NCI-H774 (cell line): ENCODE measurements around the gene OR51B2.
"Not testable (repeated sequence)": the region's sequence is repeated elsewhere in the genome, so short reads cannot be mapped to it uniquely, and the experiment has no call there.

Source experiments
- DNase-seq: peaks from one replicate; lab custom pipeline; 2025; lab: John Stamatoyannopoulos, UW

The OR51B2 gene, protein sequence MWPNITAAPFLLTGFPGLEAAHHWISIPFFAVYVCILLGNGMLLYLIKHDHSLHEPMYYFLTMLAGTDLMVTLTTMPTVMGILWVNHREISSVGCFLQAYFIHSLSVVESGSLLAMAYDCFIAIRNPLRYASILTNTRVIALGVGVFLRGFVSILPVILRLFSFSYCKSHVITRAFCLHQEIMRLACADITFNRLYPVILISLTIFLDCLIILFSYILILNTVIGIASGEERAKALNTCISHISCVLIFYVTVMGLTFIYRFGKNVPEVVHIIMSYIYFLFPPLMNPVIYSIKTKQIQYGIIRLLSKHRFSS

DNA sequence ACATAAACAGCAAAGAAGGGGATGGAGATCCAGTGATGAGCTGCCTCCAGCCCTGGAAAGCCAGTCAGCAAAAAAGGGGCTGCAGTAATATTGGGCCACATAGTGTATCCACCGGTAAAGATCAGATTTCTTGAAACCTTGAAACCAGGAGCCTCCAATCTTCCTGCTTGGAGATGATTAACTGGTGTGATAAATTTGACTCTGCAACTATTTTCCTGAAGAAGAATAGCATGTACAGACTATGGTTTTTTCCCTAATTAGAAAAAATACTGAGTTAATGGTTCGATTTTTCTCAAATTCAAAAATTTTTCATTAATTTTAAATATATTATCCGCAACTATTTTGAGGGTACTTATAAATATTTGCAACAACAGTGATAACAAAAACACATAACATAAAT, at the start of gene OR51B2:
Gene OR51B2 (minus strand): TSS at position 101 of the 400 bp plus-strand sequence. CDS start 0 bp downstream, at position 101.
- no peak for DNase-seq

DNA sequence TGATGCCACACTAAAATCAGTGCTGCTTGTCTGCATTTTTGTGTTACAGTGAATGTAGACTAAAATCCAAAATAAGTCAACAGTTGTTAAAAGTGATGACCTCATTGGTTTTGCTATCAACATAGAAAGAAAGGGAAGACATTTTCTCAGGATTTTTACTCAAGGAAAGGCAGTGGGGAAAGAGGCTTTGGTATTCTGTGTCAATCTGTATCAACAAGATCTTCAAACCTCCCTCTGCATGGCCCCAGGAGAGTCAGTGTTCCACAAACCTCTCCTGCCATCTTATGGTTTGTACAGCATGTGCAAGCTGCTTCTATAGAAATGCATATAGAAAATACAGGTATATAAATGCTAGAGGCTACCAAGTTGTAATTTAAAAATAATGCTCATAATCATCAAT, 45.7 kb upstream of the OR51B2 start:
- DNase-seq, result no peak

DNA sequence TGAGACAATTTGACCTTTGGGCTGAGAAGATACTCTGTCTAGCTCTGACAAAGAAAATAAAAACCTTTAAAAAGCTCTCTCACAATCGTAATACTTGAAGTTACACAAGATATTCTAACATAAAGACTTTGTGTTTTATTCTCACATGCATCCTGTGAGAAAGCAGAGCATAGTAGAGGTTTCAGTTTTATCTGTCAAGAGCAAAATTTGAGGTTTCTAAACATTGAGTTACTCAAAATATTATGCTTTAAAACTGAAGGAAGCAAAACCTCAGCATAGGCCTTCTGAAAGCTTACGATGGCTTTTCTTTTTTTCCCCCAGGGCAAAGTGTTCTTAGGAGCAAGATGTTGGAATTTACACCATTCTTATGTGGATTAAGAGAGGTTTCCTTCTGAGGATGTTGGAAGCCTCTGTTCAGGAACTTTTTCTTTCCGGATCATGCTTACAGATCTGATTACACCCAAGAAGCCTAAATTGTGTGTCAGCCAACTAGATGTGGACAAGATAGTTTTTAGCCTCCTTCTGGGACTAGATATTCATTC, 44.5 kb upstream of the OR51B2 start:
- no peak for DNase-seq

DNA sequence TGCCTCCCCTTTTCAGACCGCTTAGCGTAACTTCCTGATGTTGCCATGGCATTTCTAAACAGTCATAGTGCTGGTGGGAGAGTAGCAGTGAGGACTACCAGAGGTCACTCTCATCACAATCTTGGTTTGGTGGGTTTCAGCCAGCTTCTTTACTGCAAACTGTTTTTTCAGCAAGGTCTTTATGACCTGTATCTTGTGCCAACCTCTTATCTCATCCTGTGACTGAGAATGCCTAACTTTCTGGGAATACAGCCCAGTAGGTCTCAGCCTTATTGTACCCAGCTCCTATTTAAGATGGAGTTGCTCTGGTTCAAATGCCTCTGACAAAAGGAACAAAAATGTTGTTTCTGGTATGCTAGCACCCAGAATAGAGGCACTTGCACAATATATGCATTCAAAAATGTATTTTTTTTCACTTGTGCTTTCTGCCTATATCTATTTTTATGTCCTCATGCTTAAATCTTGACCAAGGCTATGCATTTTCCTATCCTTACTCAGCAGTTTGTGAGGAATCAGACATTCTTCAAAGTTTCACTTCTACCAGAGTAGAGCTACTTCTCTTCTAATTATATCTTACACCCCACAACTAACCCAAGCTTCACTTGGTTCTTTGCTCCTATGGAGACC, 43.5 kb upstream of the OR51B2 start:
- no peak for DNase-seq

- no peak for DNase-seq
Measured at GRCh38 chr11:5366856-5367255, 42.8 kb upstream of the OR51B2 start.

DNA sequence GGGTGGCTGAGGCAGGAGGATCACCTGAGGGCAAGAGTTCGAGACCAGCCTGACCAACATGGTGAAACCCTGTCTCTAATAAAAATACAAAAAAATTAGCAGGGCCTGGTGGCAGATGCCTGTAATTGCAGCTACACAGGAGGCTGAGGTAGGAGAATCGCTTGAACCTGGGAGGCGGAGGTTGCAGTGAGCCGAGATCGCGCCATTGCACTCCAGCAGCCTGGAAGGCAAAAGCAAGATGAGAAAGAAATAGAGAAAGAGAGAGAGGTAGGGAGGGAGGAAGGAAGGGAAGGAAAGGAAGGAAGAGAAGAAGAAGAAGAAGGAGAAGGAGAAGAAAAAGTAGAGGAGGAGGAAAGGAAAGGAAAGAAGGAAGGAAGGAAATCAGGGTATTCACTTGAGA, 42.3 kb upstream of the OR51B2 start:
- not testable (repeated sequence) for DNase-seq

- no peak for DNase-seq
Measured at GRCh38 chr11:5364214-5364613, 40.1 kb upstream of the OR51B2 start.

DNA sequence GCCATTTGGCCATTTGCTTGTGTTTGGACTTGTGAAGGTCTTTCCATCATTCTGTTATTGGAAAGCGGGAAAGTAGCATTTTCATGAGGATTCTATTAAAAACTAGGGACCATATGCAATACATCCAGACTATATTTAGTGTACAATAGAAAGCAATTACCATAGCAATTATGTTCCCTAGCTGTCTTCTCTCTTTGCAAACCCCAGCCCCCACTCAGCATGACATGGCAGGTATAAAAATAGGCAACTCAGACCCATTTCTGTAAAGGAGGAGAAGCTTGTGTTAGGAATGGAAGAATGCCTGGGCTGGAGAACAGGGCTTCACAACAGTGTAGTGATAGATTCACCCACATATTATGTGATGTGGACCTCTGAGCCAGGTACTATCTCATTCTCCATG, 39.6 kb upstream of the OR51B2 start:
- no peak for DNase-seq

GRCh38 chr11:5362017-5362625, 38.0 kb upstream of the OR51B2 start:
- DNase-seq, result no peak

- DNase-seq, result not testable (repeated sequence)
Measured at GRCh38 chr11:5356031-5356430, 31.9 kb upstream of the OR51B2 start.

- no peak for DNase-seq
Measured at GRCh38 chr11:5351208-5351607, 27.1 kb upstream of the OR51B2 start, which contains the start of gene OR51B6. OR51B6 (plus strand) TSS chr11:5351508; CDS start chr11:5351508, 0 bp downstream.

DNA sequence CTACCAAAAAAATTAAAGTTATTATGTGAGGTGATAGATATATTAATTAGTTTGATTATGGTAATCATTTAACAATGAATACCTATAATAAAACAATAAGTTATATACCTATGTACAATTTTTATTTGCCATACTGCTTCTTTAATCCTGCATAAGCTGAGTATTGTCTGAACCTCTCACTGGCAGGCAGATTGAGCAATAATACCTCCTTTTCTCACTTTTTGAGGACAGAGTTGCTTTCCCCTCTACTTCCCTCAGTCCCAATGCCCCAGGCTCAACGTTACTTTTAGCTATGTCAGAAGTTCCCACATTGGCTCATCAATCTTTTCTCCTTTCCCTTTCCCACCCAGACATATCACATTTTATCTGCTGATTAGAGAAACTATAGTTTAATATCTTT, 25.5 kb upstream of the OR51B2 start:
- no peak for DNase-seq

DNA sequence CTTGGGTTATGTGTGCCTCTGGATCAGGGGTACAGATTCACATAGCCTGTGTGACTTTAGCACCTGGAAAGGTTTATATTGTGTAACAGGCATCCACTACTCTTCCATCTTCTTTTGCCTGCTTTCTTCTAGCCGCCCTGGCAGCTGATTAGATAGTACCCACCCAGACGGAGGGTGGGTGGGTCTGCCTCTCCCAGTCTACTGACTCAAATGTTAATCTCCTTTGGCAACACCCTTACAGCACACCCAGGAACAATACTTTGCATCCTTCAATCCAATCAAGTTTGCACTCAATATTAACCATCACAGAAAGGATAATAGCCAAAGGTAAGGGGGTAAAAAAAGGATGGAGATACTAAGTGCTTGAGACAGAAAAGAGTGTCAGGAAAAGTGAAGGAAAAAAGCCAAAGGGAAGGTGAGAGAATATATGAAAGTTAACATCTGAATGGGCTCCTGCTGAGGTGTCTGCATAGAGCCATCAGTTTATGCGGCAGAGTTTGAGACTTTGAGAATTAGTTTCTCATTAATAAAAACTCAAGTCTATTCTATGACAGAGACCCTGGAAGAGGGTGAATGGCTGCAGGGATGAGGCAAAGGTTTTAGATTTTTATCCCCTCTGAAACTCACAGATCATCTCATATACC, 24.6 kb upstream of the OR51B2 start:
- DNase-seq, result no peak

- no peak for DNase-seq
Measured at GRCh38 chr11:5345831-5346230, 21.7 kb upstream of the OR51B2 start.

GRCh38 chr11:5343474-5344335, 19.6 kb upstream of the OR51B2 start, which contains the start of gene OR51B5:
OR51B5 (minus strand) TSS chr11:5343524; CDS start chr11:5343524, 0 bp downstream.
- DNase-seq, result no peak

GRCh38 chr11:5339771-5340322, 15.8 kb upstream of the OR51B2 start:
- DNase-seq, result no peak

DNA sequence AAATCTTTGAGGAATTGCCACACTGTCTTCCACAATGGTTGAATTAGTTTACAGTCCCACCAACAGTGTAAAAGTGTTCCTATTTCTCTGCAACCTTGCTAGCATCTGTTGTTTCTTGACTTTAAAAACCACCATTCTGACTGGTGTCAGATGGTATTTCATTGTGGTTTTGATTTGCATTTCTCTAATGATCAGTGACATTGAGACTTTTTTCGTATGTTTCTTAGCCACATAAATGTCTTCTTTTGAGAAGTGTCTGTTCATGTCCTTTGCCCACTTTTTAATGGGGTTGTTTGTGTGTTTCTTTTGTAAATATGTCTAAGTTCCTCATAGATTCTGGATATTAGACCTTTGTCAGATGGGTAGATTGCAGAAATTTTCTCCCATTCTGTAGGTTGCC, 13.2 kb upstream of the OR51B2 start:
- not testable (repeated sequence) for DNase-seq

- no peak for DNase-seq
Measured at GRCh38 chr11:5336331-5336730, 12.2 kb upstream of the OR51B2 start.

DNA sequence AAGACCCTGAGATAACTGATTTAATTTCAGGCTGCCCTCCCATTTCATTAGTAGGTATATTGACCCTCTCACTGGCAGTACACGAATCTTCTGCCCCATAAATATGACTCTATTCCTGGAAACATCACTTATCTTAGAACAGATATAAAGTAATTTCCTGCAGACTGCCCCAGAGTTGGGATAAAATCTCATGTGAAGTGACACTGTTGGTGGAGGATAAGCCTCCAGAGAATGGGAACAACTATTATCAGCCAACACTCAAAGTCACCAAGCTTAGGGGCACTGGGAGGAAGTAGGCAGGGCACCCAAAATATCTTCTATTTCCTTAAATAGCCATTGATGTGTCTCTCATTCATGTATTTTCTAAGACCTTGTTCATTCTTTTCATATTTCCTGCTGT, 11.1 kb upstream of the OR51B2 start:
- no peak for DNase-seq

- no peak for DNase-seq
Measured at GRCh38 chr11:5317292-5317691, 6.8 kb downstream of the OR51B2 start.
